ENCODE results near the gene GFOD1.

GRCh38 chr6:13429406-13429753 lies 58.0 kb downstream of the GFOD1 start:
- TF ChIP-seq CTCF (IDR thresholded peaks at IDR 0.05) = no peak
- TF ChIP-seq POLR2A (IDR thresholded peaks at IDR 0.05) = no peak

All from esophagus squamous epithelium (tissue), 4 donors.